Measurements from ENCODE around the gene TMEM255B.

Gene TMEM255B

GRCh38 chr13:113838711-113839201, 79.7 kb downstream of the TMEM255B start:
- no peak for DNase-seq

- no peak for DNase-seq
Measured at GRCh38 chr13:113839536-113840204, 80.6 kb downstream of the TMEM255B start.

GRCh38 chr13:113840541-113841352, 81.7 kb downstream of the TMEM255B start:
- no peak for DNase-seq

GRCh38 chr13:113841353-113841650, 82.3 kb downstream of the TMEM255B start:
- DNase-seq = no peak

GRCh38 chr13:113842336-113843062, 83.5 kb downstream of the TMEM255B start:
- DNase-seq = no peak

GRCh38 chr13:113843063-113843654, 84.1 kb downstream of the TMEM255B start:
- DNase-seq = no peak

- DNase-seq = no peak
Measured at GRCh38 chr13:113843864-113844556, 85.0 kb downstream of the TMEM255B start.

- no peak for DNase-seq
Measured at GRCh38 chr13:113845055-113845454, 86.0 kb downstream of the TMEM255B start.

- DNase-seq = no peak
Measured at GRCh38 chr13:113845723-113846635, 87.0 kb downstream of the TMEM255B start.

GRCh38 chr13:113846636-113847318, 87.8 kb downstream of the TMEM255B start:
- no peak for DNase-seq

GRCh38 chr13:113848020-113848419, 89.0 kb downstream of the TMEM255B start:
- no peak for DNase-seq

- DNase-seq = peak; percentile 19
Measured at GRCh38 chr13:113848431-113849260, 89.6 kb downstream of the TMEM255B start.

- no peak for DNase-seq
Measured at GRCh38 chr13:113849546-113849945, 90.5 kb downstream of the TMEM255B start.

GRCh38 chr13:113849981-113850721, 91.1 kb downstream of the TMEM255B start:
- peak; percentile 11 for DNase-seq

- no peak for DNase-seq
Measured at GRCh38 chr13:113850722-113851479, 91.9 kb downstream of the TMEM255B start.

- DNase-seq = peak; percentile 12
Measured at GRCh38 chr13:113851480-113851803, 92.4 kb downstream of the TMEM255B start.

GRCh38 chr13:113851826-113852535, 93.0 kb downstream of the TMEM255B start:
- DNase-seq = peak; percentile 16
